GM19351 (cell line): ENCODE results near the gene CDCA5.
"Not testable (repeated sequence)": the region's sequence is repeated elsewhere in the genome, so short reads cannot be mapped to it uniquely, and the experiment has no call there.

ENCODE experiments used
- ATAC-seq: cut with Tn5 transposase; IDR thresholded peaks from one replicate; pipeline ENCODE4 v1.9.1; 2021; ENCODE audit warnings: mild to moderate bottlenecking, moderate library complexity; ENCODE audit not compliant: unreplicated experiment

The CDCA5 gene

GRCh38 chr11:65119670-65119995, 35.8 kb upstream of the CDCA5 start:
- no peak for ATAC-seq

DNA sequence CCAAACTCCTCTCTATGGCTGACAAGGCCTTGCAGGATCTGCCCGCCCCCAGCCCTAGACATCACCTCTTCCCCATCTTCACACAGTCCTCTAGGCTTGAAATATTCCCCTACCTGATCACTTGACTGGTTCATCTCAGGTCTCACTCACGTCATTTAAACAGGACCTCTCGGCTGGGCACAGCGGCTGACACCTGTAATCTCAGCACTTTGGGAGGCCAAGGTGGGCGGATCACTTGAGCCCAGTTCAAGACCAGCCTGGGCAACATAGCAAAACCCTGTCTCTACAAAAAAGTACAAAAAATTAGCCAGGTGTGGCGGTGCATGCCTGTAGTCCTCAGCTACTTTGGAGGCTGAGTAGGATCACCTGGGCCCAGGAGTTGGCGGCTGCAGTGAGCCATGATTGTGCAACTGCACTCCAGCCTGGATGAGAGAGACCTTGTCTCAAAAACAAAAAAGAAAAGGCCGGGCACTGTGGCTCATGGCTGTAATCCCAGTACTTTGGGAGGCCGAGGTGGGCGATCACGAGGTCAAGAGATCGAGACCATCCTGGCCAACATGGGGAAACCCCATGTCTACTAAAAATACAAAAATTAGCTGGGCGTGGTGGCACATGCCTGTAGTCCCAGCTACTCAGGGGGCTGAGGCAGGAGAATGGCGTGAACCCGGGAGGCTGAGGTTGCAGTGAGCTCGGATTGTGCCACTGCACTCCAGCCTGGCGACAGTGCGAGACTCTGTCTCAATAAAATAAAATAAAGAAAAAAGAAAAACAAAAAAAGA, 35.2 kb upstream of the CDCA5 start:
- ATAC-seq, result not testable (repeated sequence)

GRCh38 chr11:65118097-65118837, 34.4 kb upstream of the CDCA5 start:
- no peak for ATAC-seq

GRCh38 chr11:65117206-65118096, 33.6 kb upstream of the CDCA5 start, which contains the start of gene ZNHIT2:
TSS of gene ZNHIT2 (minus strand) at chr11:65117701. CDS start at chr11:65117653, 48 bp downstream.
- peak; percentile 59 for ATAC-seq

DNA sequence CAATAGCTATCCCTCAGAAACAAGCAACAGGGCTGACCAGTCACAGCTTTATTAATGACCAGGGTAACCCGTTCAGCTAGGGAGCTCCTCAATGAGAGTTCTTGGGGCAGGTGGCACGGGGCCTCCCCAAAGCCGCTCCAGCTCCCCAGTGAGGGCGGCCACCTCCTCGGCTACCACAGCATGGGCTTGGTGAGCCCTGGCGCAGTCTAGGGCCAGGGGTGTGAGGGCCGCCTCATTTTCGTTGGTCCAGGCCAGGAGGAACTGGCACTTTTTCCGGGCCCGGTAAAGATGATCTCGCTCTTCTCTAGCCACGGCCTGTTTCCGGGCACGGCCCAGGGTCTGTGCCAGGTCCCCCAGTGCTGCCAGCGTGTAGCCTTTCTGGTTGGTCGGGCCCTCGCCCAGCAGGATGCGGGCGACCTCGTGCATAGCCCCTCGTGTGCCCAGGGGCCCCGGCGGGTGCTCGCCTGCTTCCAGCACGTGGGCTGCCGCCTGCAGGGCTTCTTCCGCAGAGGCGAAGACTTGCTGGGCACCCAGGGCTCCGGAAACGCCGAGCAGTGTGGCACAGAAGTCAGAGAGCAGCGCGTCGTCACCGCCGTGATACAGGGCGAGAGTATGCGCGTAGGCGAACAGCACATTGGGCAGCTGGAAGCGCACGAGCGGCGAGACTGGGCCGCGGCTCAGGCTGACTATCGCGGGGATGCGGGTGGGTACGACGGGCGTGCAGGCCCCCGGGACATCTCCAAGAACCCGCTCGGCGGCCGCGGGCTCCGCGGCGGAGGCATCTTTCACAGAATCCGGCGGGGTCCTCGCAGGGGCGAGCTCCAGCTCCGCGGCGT, 32.7 kb upstream of the CDCA5 start:
- ATAC-seq, result no peak

- ATAC-seq, result no peak
Observed at GRCh38 chr11:65115361-65116082, 31.7 kb upstream of the CDCA5 start.

DNA sequence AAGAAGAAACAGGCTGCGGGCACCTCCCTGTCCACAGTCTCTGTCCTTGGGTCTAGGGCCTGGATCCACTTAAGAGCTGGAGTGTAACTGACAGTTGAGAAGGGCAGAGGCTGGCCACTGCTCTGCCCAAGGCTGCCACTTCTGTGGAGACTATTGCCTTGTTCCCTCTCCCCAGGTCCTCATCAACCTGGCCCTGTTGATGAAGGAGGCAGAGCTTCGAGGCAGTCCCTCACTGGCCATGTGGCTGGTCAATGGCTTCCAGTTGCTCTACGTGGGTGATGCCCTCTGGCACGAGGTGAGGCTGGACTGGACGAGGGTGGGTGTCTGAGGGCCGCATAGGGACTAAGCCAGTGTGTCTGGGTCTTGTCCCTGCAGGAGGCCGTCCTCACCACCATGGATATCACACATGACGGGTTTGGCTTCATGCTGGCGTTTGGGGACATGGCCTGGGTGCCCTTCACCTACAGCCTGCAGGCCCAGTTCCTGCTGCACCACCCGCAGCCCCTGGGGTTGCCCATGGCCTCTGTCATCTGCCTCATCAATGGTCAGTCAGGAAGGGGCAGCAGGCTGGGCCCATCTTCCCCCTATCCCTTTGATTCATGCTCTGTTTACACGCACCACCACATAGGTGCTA, 30.8 kb upstream of the CDCA5 start:
- ATAC-seq, result no peak

DNA sequence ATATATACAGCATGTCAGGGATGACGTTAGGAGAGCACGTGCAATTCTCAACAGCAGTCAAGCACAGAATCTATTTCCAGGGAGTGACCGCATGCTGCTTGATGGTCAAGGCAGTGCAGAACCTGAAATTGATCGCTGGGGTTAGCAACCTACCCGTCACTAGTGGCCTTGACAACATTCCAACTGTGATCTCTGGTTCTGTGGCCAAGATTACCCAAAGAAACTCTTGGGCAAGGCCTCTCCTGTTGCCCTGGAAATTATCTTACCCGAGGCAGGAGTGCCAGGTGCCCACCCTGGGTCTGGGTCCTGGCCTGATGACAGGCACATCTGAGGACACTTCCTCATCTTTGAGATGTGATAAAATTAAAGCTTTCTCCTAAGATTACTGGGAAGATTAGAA, 30.0 kb upstream of the CDCA5 start:
- ATAC-seq, result no peak

- ATAC-seq, result no peak
Observed at GRCh38 chr11:65113361-65113756, 29.5 kb upstream of the CDCA5 start.

- peak; percentile 37 for ATAC-seq
Observed at GRCh38 chr11:65112546-65113360, 28.9 kb upstream of the CDCA5 start.

- peak; percentile 70 for ATAC-seq
Observed at GRCh38 chr11:65111744-65112545, 28.1 kb upstream of the CDCA5 start, which contains the start of gene TM7SF2. TSS of gene TM7SF2 (plus strand) at chr11:65111872. CDS start at chr11:65112016, 144 bp downstream.

- ATAC-seq, result no peak
Observed at GRCh38 chr11:65111159-65111743, 27.4 kb upstream of the CDCA5 start.

GRCh38 chr11:65110354-65110861, 26.6 kb upstream of the CDCA5 start:
- ATAC-seq, result peak; percentile 35

DNA sequence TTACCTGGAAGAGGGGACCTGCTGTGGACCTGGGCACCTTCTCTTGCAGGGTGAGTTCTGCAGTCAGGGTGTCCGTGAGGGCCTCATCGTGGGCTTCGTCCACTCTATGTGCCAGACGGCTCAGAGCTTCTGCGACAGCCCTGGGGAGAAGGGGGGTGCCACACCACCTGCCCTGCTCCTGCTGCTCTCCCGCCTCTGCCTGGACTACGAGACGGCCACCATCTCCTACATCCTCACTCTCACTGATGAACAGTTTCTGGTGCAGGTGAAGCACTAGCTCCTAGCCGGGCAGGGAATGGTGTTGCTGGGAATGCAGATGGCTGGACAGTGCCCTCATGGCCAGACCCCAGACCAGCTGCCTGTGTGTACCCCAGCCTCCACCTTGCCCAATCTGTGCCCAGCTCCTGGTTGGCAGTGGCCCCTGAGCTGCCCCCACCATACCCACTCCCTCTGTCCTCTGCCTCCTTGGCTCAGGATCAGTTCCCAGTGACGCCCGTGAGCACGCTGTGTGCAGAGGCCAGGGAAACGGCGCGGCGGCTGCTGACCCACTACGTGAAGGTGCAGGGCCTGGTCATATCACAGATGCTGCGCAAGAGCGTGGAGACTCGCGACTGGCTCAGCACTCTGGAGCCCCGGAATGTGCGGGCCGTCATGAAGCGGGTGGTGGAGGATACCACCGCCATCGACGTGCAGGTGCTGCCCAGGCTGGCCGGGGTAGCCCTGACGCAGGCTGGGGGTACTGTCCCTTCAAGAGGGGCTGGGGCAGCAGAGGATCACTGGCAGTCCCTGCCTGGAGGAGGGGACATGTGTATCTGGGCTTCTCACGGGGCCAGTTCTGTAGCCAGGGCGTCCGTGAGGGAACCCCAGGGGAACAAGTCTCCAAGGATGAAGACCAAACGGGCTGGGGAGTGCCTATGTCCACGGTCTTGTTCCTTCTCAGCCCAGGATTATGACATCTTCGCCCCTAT, 25.7 kb upstream of the CDCA5 start:
- no peak for ATAC-seq

GRCh38 chr11:65108469-65109123, 24.8 kb upstream of the CDCA5 start:
- no peak for ATAC-seq
